NCI-H1092 (cell line): ENCODE measurements around the gene ZNF865.

Experiments used
- DNase-seq: peaks from one replicate; lab custom pipeline; 2025; lab: John Stamatoyannopoulos, UW

Gene ZNF865

DNA sequence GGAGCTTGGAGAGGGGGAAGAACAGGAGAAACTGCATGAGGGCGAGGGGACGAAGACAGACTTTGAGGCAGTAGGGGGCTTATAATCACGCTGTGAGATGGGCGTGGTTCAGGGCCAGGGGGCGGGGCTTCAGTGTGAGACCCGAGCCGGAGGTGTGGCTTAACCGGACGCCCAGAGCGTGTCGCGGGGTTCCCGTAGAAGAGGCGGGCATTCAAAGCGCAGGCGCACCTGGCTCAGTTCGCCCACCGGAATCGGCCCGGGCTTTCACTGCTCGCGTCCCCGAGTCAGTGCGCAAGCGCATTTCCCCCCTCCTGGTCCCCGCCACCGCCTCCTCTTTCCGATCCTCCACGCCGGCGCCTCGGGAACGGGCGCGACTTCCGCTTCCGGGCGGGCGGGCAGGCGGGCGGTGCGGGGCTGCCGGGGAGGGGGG, 225 bp upstream of the ZNF865 start:
- DNase-seq = peak; percentile 96

DNA sequence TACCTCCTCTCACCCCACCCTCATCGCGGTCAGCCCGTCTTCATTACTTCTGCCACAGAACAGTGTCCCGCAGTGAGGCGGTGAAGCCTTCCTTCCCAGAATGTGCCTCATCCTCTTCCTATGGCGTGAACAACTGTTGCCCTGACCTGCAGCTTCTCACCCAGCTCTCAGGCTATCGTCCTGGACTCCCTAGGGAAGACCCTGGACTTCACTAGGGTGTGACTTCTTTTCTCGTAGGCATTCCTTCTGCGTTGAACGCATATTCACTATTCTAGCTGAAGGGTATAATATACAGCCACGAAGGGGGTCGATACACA, 982 bp downstream of the ZNF865 start:
- DNase-seq = no peak

- DNase-seq = no peak
These were observed 1.4 kb downstream of the ZNF865 start for GRCh38 chr19:55606817-55607216.

GRCh38 chr19:55609326-55609725, 3.9 kb downstream of the ZNF865 start:
- DNase-seq = no peak

GRCh38 chr19:55611300-55611982, 6.0 kb downstream of the ZNF865 start:
- no peak for DNase-seq

DNA sequence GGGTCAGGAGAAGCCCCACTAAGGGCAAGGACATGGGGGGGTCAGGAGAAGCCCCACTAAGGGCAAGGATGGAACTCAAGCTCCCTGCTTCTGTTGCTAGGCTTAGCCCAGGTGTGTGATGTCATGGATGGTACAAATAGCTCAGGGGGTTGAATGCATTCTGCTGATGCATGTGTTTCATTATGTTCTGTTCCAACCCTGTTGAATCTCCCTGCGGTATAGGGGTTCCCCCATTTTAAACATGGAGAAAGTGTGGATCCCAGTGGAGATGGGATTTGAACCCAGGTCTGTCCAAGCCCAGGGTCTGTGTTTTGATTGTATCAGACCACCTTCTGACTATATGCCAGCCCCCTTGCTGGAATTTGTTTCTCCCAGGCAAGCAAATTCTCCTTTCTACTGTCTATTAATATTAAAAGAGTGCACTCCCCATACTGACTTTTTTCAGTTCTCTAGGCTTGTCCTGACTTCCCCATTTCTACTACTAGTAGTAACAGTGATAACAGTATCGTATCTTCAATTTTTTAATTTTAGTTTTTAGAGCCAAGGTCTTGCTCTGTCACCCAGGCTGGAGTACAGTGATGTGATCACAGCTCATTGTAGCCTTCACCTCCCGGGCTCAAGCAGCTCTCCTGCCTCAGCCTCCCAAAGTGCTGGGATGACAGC, 6.7 kb downstream of the ZNF865 start:
- DNase-seq = no peak

GRCh38 chr19:55613396-55613795, 7.9 kb downstream of the ZNF865 start:
- DNase-seq = no peak

DNA sequence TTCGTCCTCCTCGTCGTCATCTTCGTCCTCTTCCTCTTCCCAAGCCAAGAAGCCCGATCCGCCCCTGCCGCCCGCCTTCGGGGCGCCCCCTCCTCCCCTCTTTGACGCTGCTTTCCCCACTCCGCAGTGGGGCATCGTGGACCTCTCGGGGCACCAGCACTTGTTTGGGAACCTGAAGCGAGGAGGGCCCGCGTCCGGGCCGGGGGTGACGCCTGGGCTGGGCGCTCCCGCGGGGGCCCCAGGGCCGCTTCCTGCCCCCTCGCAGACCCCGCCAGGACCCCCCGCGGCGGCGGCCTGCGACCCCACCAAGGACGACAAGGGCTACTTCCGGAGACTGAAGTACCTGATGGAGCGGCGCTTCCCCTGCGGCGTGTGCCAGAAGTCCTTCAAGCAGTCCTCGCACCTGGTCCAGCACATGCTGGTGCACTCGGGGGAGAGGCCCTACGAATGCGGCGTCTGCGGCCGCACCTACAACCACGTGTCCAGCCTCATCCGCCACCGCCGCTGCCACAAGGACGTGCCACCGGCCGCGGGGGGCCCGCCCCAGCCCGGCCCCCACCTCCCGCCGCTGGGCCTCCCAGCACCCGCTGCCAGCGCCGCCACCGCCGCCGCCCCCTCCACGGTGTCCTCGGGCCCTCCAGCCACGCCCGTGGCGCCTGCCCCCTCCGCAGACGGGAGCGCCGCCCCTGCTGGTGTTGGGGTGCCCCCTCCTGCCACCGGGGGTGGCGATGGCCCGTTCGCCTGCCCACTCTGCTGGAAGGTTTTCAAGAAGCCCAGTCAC, 8.7 kb downstream of the ZNF865 start:
- DNase-seq = no peak

DNA sequence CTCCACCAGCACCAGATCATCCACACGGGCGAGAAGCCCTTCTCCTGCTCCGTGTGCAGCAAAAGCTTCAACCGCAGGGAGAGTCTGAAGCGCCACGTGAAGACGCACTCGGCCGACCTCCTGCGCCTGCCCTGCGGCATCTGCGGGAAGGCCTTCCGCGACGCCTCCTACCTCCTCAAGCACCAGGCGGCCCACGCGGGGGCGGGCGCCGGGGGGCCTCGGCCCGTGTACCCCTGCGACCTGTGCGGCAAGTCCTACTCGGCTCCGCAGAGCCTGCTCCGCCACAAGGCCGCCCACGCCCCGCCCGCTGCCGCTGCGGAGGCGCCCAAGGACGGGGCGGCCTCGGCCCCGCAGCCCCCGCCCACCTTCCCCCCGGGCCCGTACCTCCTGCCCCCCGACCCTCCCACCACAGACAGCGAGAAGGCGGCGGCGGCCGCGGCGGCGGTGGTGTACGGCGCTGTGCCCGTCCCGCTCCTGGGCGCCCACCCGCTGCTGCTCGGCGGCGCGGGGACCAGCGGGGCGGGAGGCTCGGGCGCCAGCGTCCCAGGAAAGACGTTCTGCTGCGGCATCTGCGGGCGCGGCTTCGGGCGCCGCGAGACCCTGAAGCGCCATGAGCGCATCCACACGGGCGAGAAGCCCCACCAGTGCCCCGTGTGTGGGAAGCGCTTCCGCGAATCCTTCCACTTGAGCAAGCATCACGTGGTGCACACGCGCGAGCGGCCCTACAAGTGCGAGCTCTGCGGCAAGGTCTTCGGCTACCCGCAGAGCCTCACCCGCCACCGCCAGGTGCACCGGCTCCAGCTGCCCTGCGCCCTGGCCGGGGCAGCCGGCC, 9.5 kb downstream of the ZNF865 start:
- DNase-seq = no peak

GRCh38 chr19:55615543-55616394, 10.3 kb downstream of the ZNF865 start:
- DNase-seq = no peak

DNA sequence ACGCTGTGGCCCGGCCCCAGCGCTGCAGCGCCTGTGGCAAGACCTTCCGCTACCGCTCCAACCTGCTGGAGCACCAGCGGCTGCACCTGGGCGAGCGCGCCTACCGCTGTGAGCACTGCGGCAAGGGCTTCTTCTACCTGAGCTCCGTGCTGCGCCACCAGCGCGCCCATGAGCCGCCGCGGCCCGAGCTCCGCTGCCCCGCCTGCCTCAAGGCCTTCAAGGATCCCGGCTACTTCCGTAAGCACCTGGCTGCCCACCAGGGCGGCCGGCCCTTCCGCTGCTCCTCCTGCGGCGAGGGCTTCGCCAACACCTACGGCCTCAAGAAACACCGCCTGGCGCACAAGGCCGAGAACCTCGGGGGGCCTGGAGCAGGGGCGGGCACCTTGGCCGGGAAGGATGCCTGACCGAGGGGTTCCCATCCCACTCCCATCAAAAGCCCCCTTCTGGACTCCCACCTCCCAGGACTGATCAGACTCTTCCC, 11.0 kb downstream of the ZNF865 start:
- no peak for DNase-seq

DNA sequence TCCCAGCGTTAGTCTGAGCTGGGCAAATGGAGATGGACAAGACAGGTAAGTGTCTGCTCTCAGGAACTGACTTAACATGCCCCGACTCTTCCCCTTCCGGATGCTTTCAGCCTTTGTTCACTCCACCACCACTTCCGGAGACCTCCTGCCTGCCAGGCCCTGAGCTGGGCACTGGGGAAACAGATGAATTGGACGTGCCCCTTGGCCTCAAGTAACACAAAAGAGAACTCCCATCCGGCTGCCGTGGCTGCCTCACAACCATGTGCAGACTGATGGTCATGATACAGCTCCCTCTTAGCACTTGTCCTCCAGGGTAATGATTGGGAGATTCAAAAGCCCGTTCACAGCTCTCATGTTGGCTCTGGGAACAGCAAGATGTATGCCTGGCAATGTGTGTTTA, 12.0 kb downstream of the ZNF865 start:
- DNase-seq = no peak

GRCh38 chr19:55618426-55618825, 13.0 kb downstream of the ZNF865 start:
- no peak for DNase-seq

DNA sequence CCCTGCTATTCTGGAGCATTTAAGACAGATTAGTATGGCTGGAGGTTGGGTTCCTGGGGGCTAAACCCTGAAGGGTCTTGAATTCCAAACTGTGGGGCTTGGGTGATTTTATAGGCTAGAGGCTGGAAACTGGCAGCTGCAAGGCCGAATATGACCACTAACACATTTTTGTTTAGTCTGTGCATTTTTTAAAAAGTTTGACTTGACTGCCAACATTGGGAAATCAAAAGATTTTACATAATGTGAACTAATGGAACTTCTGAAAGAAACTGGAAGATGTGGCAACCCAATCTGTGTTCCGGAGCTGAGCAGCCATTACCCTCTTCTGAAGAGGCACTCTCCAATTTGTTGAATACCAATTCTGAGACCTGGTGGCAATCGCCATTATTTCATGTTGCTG, 13.8 kb downstream of the ZNF865 start:
- no peak for DNase-seq

GRCh38 chr19:55620410-55621204, 15.2 kb downstream of the ZNF865 start:
- no peak for DNase-seq

DNA sequence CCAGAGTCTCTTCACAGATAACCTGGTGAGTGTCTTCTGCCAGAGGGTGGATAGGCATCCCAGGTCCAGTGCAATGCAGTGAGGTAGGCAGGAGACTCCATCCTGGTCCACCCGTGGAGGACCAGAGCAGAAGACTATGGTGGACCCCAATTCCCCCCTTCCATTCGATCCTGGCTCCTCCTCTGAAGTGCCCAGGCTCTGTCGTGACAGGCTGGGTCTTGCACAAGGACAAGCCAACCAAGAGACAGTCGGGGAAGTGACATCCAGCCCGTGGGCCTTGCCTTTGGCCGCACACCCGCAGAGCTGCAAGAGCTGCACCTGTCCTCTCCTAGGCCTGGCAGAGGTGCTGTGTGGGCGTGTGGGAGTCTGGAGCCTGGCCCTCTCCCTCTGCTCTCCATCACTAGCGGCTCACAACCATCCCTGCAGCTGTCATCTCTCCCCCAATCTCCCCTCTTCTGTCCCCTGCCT, 15.8 kb downstream of the ZNF865 start:
- no peak for DNase-seq

GRCh38 chr19:55621673-55622231, 16.3 kb downstream of the ZNF865 start:
- no peak for DNase-seq

- DNase-seq = no peak
These were observed 17.0 kb downstream of the ZNF865 start for GRCh38 chr19:55622242-55622969.

- DNase-seq = no peak
These were observed 17.7 kb downstream of the ZNF865 start for GRCh38 chr19:55623130-55623529.
